HuH-7 (cell line): ENCODE data around the gene GAS7.

ENCODE experiments used
- DNase-seq: peaks from one replicate; pipeline ENCODE4 v3.0.0; 2011; ENCODE audit warnings: low spot score

Gene GAS7

GRCh38 chr17:10048629-10049350, 149.6 kb downstream of the GAS7 start:
- DNase-seq, result no peak

- no peak for DNase-seq
Measured at GRCh38 chr17:10046786-10047785, 151.3 kb downstream of the GAS7 start.

GRCh38 chr17:10045871-10046658, 152.3 kb downstream of the GAS7 start:
- DNase-seq, result no peak

- no peak for DNase-seq
Measured at GRCh38 chr17:10042589-10043244, 155.7 kb downstream of the GAS7 start.

- no peak for DNase-seq
Measured at GRCh38 chr17:10041916-10042588, 156.4 kb downstream of the GAS7 start.

GRCh38 chr17:10041287-10041612, 157.2 kb downstream of the GAS7 start:
- DNase-seq, result peak; percentile 15

- DNase-seq, result no peak
Measured at GRCh38 chr17:10036511-10037061, 161.8 kb downstream of the GAS7 start.

- no peak for DNase-seq
Measured at GRCh38 chr17:10035885-10036284, 162.5 kb downstream of the GAS7 start.

GRCh38 chr17:10034719-10035475, 163.5 kb downstream of the GAS7 start:
- DNase-seq, result no peak

GRCh38 chr17:10033959-10034358, 164.4 kb downstream of the GAS7 start:
- DNase-seq, result no peak

GRCh38 chr17:10033449-10033848, 165.0 kb downstream of the GAS7 start:
- no peak for DNase-seq

- DNase-seq, result no peak
Measured at GRCh38 chr17:10032118-10032852, 166.1 kb downstream of the GAS7 start.

GRCh38 chr17:10031606-10032005, 166.8 kb downstream of the GAS7 start:
- no peak for DNase-seq

- DNase-seq, result no peak
Measured at GRCh38 chr17:10031127-10031526, 167.3 kb downstream of the GAS7 start.

GRCh38 chr17:10029129-10029528, 169.3 kb downstream of the GAS7 start:
- no peak for DNase-seq

- no peak for DNase-seq
Measured at GRCh38 chr17:10025976-10026901, 172.2 kb downstream of the GAS7 start.

- DNase-seq, result no peak
Measured at GRCh38 chr17:10025224-10025623, 173.2 kb downstream of the GAS7 start.

GRCh38 chr17:10022416-10022815, 176.0 kb downstream of the GAS7 start:
- no peak for DNase-seq
